ENCODE measurements around the gene AUTS2.

GRCh38 chr7:69652947-69653701, 54.8 kb downstream of the AUTS2 start:
- TF ChIP-seq GATA2 (IDR thresholded peaks at IDR 0.05; ENCODE audit: low read depth, low read length) = no peak; the same call in 1 of the 2 replicates
- TF ChIP-seq GATA3 (IDR thresholded peaks at IDR 0.05; ENCODE audit: low read depth, low read length) = no peak
